Measurements from ENCODE around the gene TMEM31. TPM values are rescaled to one million over a fixed set of nuclear protein-coding genes. Genes with fewer than 3 reads are reported as not detected.

Gene TMEM31
- total and polyA plus RNA-seq, 2 donors (not counting 3 experiments of a cell fraction or from before 2014, with no cell fraction given), result not detected

DNA sequence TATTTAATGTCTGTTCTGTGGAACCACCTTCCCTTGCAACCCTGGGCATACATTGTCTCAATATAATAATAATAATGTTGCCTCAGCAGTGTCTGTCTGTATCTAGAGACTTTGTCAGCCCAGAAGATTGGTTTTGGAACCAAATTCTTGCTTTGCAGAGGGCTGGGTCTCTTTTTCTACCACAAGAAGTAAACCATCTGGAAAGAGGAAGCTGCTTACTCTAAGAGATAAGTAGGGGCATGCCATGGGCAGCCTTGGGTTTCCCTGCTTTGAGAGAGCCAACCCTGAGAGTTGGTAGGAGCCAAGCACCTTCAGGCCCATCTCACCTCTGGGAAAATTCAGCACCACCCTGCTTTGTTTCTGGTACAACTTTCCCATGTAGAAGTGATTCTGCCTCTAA lies 27.0 kb downstream of the TMEM31 start:
- Histone ChIP-seq H3K79me2 (ENCODE audit: control insufficient read depth, insufficient read depth, low read length) (no peaks in the 10 kb centered on the region), H2AFZ (ENCODE audit: low read depth, low read length) (no peak overlapping the region), H3K4me2 (ENCODE audit: insufficient read depth, low read length) (no peak overlapping the region), H3K4me1 (ENCODE audit: control insufficient read depth, extremely low read depth, insufficient read depth, low read length) (no peaks in the 10 kb centered on the region), H3K9me3 (replicated peaks; ENCODE audit: control insufficient read depth, insufficient read depth, low read length) (no peaks in the 10 kb centered on the region), H3K9me1 (replicated peaks; ENCODE audit: control insufficient read depth, extremely low read depth, insufficient read depth, low read length) (no peaks in the 10 kb centered on the region), H3K9ac (replicated peaks; ENCODE audit: extremely low read depth, insufficient read depth, low read length) (no peak overlapping the region), H3K27me3 (ENCODE audit: control insufficient read depth in 2 of 2, insufficient read depth in 2 of 2, low read length in 2 of 2) (no peaks in the 10 kb centered on the region), H4K20me1 (replicated peaks; ENCODE audit: control insufficient read depth, extremely low read depth, insufficient read depth, low read length) (no peaks in the 10 kb centered on the region), H3K36me3 (ENCODE audit: control insufficient read depth in 2 of 2, extremely low read depth in 1 of 2, insufficient read depth in 2 of 2, low read length in 2 of 2) (no peaks in the 10 kb centered on the region), H3K27ac (ENCODE audit: insufficient read depth, low read depth, low read length) (no peak overlapping the region), H3K4me3 (replicated peaks in 1 of 3; ENCODE audit: insufficient read depth in 1 of 3, low read depth in 1 of 3, low read length in 3 of 3) (no peak overlapping the region)
- BruUV-seq (replicated peaks), result no TSS peak
- FAIRE-seq, result no peak
- TF ChIP-seq, protein P1, sequence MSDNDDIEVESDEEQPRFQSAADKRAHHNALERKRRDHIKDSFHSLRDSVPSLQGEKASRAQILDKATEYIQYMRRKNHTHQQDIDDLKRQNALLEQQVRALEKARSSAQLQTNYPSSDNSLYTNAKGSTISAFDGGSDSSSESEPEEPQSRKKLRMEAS (IDR thresholded peaks at IDR 0.05; ENCODE audit: insufficient read depth, insufficient read length), result no peak
- no peak for TF ChIP-seq CTCF (IDR thresholded peaks at IDR 0.05; ENCODE audit: extremely low read depth in 1 of 2, insufficient read depth in 1 of 2, low read depth in 1 of 2, low read length in 2 of 2)
- TF ChIP-seq POLR2AphosphoS5 (IDR thresholded peaks at IDR 0.05; ENCODE audit: insufficient read depth, low read depth, low read length), result no peak
- TF ChIP-seq MYC (IDR thresholded peaks at IDR 0.05; ENCODE audit: low read depth, low read length), result no peak
- no peak for TF ChIP-seq GATA2 (IDR thresholded peaks at IDR 0.05; ENCODE audit: insufficient read depth, insufficient read length, low read depth, low read length)
- CTCF ChIA-PET, result no interaction called here
- intact Hi-C loops (cut with micrococcal nuclease), result no loop called here
- dilution Hi-C loops (cut with MboI; ENCODE audit: extremely low pct_ligation_motif_present, low sequenced_read_pairs), result no loop called here
- POLR2A ChIA-PET, result no interaction called here
- no peak for DNase-seq (ENCODE audit: low read depth, low spot score)

- no peak for FAIRE-seq
- H3K36me3 ChIP-seq (ENCODE audit: control insufficient read depth in 2 of 2, extremely low read depth in 1 of 2, insufficient read depth in 2 of 2, low read length in 2 of 2), result no peaks in the 10 kb centered on the region
- H3K27me3 ChIP-seq (ENCODE audit: control insufficient read depth in 2 of 2, insufficient read depth in 2 of 2, low read length in 2 of 2), result no peaks in the 10 kb centered on the region
- no peaks in the 10 kb centered on the region for H4K20me1 ChIP-seq (replicated peaks; ENCODE audit: control insufficient read depth, extremely low read depth, insufficient read depth, low read length)
- ChIA-PET CTCF (interaction anchor here (0.9 to 1.0 kb wide), 2 partner anchors 36 to 92 kb away, joined by 3 read pairs; no protein-coding TSS in a partner anchor), POLR2A (no interaction called here)
- no peak overlapping the region for H2AFZ ChIP-seq (ENCODE audit: low read depth, low read length)
- H3K9ac ChIP-seq (replicated peaks; ENCODE audit: extremely low read depth, insufficient read depth, low read length), result no peak overlapping the region
- no TSS peak for BruUV-seq (replicated peaks)
- H3K9me3 ChIP-seq (replicated peaks; ENCODE audit: control insufficient read depth, insufficient read depth, low read length), result no peaks in the 10 kb centered on the region
- H3K4me2 ChIP-seq (ENCODE audit: insufficient read depth, low read length), result no peak overlapping the region
- no peaks in the 10 kb centered on the region for H3K4me1 ChIP-seq (ENCODE audit: control insufficient read depth, extremely low read depth, insufficient read depth, low read length)
- H3K79me2 ChIP-seq (ENCODE audit: control insufficient read depth, insufficient read depth, low read length), result no peaks in the 10 kb centered on the region
- no peak for DNase-seq (ENCODE audit: low read depth, low spot score)
- H3K27ac ChIP-seq (ENCODE audit: insufficient read depth, low read depth, low read length), result no peak overlapping the region
- H3K9me1 ChIP-seq (replicated peaks; ENCODE audit: control insufficient read depth, extremely low read depth, insufficient read depth, low read length), result no peaks in the 10 kb centered on the region
- no peak for TF ChIP-seq MYC (IDR thresholded peaks at IDR 0.05; ENCODE audit: low read depth, low read length)
- no peak for TF ChIP-seq CTCF (IDR thresholded peaks at IDR 0.05; ENCODE audit: extremely low read depth in 1 of 2, insufficient read depth in 1 of 2, low read depth in 1 of 2, low read length in 2 of 2)
- TF ChIP-seq, protein P1 (IDR thresholded peaks at IDR 0.05; ENCODE audit: insufficient read depth, insufficient read length), result no peak
- TF ChIP-seq POLR2A (IDR thresholded peaks at IDR 0.05; ENCODE audit: low read depth, low read length), result no peak
- no peak for TF ChIP-seq FOS (IDR thresholded peaks at IDR 0.05; ENCODE audit: borderline replicate concordance, insufficient read depth, low read length)
- TF ChIP-seq GATA2 (IDR thresholded peaks at IDR 0.05; ENCODE audit: insufficient read depth, insufficient read length, low read depth, low read length), result no peak
- no peak for TF ChIP-seq JUN (IDR thresholded peaks at IDR 0.05; ENCODE audit: borderline replicate concordance, insufficient read depth, insufficient read length, low read depth)
- TF ChIP-seq POLR2AphosphoS5 (IDR thresholded peaks at IDR 0.05; ENCODE audit: insufficient read depth, low read depth, low read length), result no peak
- no peak for TF ChIP-seq EZH2 (IDR thresholded peaks at IDR 0.05; ENCODE audit: borderline replicate concordance, low read depth, low read length, severe bottlenecking)
- no peak overlapping the region for H3K4me3 ChIP-seq (replicated peaks in 1 of 3; ENCODE audit: insufficient read depth in 1 of 3, low read depth in 1 of 3, low read length in 3 of 3)
- intact Hi-C loops (cut with micrococcal nuclease) (no loop called here), dilution Hi-C loops (cut with MboI; ENCODE audit: extremely low pct_ligation_motif_present, low sequenced_read_pairs) (no loop called here)
Measured at GRCh38 chrX:103739421-103739820, 28.7 kb downstream of the TMEM31 start.
